Activated CD8-positive, alpha-beta T cell treated with anti-CD3 and anti-CD28 coated beads for 36 hours (primary cell): ENCODE data around the gene MICALL1. TPM values are rescaled to one million over a fixed set of nuclear protein-coding genes. Genes with fewer than 3 reads are reported as not detected.

Experiments used
- ATAC-seq: fragments of 200-7000 bp; cut with Tn5 transposase; one replicate; pipeline ENCODE4 v1.10.0; 2021; ENCODE audit warnings: mild to moderate bottlenecking, moderate library complexity
- CTCF ChIA-PET: fragments of 350-600 bp; sonication (Branson Sonifier 250); formaldehyde crosslinking; loops from one replicate; lab custom pipeline; 2021; ENCODE audit warnings: antibody characterized with exemption; lab: Charles Lee
- POLR2A ChIA-PET: fragments of 350-600 bp; sonication (Branson Sonifier 250); formaldehyde crosslinking; loops from one replicate; lab custom pipeline; 2021; ENCODE audit warnings: antibody characterized with exemption; lab: Charles Lee
- DNase-seq: peaks from one replicate; pipeline ENCODE4 v3.0.0-alpha.2; 2020
- H3K27ac Mint-ChIP-seq: one replicate; pipeline ENCODE4 v1.8.0; 2021; ENCODE audit warnings: mild to moderate bottlenecking, mixed read lengths
- H3K27me3 Mint-ChIP-seq: one replicate; pipeline ENCODE4 v1.8.0; 2021; ENCODE audit warnings: mixed read lengths
- H3K36me3 Mint-ChIP-seq: one replicate; pipeline ENCODE4 v1.8.0; 2021; ENCODE audit warnings: low read depth, mixed read lengths
- H3K4me1 Mint-ChIP-seq: one replicate; pipeline ENCODE4 v1.8.0; 2021; ENCODE audit warnings: low read depth, mixed read lengths
- H3K4me3 Mint-ChIP-seq: one replicate; pipeline ENCODE4 v1.8.0; 2021; ENCODE audit warnings: mild to moderate bottlenecking, moderate library complexity, mixed read lengths
- H3K9me3 Mint-ChIP-seq: one replicate; pipeline ENCODE4 v1.8.0; 2021; ENCODE audit warnings: mixed read lengths
- intact Hi-C: fragments of 100-400 bp; cut with micrococcal nuclease; formaldehyde crosslinking; loops from one replicate; pipeline ENCODE4 v1.10.0; 2022
- total RNA-seq, 2 experiments: library from RNA; stranded (reverse); gene quantifications; one replicate each; pipeline ENCODE4 v1.2.3, GENCODE V29; 2021
- TF ChIP-seq, protein P1 (sequence below): fragments of 200-600 bp; IDR thresholded peaks from one replicate; pipeline ENCODE4 v1.8.0; 2022; ENCODE audit warnings: antibody characterized with exemption, mild to moderate bottlenecking

The MICALL1 gene
- total RNA-seq, 2 experiments from 2014 or later: 10.2 to 11.8 TPM

DNA sequence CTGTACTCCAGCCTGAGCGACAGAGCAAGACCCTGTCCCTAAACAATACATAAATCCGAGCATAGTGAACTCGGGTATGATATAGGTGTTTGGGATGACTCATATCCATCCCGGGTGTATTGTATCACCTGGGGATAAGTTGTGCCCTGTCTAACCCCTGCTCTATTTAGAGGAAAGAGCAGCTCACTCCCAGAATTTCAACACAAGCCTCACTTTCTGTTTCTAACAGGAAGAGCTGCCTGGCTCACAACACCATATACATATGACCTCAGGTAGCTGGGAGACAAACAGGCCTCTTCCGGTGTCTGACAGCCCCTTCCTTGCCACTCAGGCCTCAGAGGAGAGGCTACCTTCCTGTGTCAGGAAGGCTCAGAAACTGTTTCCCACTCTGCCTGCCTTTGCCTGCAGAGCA is 9.9 kb upstream of the MICALL1 start:
- H3K27ac Mint-ChIP-seq: peak overlapping the region; percentile 91
- H3K4me3 Mint-ChIP-seq: peak overlapping the region; percentile 27
- CTCF ChIA-PET: interaction anchor here (1.2 to 3.5 kb wide), 6 partner anchors 8 to 78 kb away, joined by 5 to 20 read pairs (median 12); partner anchors contain the start of gene MICALL1
- ATAC-seq (peak; percentile 97), DNase-seq (peak; percentile 70)
- POLR2A ChIA-PET: interaction anchor here (0.6 to 2.5 kb wide), 6 partner anchors 9 to 46 kb away, joined by 3 to 15 read pairs (median 4); partner anchors contain the start of gene MICALL1
- H3K36me3 Mint-ChIP-seq: peaks cover 2% of the 10 kb centered on the region
- intact Hi-C loops: no loop called here
- H3K27me3 Mint-ChIP-seq: no peaks in the 10 kb centered on the region
- peaks cover 16% of the 10 kb centered on the region for H3K4me1 Mint-ChIP-seq
- H3K9me3 Mint-ChIP-seq: no peaks in the 10 kb centered on the region
- TF ChIP-seq, protein P1, sequence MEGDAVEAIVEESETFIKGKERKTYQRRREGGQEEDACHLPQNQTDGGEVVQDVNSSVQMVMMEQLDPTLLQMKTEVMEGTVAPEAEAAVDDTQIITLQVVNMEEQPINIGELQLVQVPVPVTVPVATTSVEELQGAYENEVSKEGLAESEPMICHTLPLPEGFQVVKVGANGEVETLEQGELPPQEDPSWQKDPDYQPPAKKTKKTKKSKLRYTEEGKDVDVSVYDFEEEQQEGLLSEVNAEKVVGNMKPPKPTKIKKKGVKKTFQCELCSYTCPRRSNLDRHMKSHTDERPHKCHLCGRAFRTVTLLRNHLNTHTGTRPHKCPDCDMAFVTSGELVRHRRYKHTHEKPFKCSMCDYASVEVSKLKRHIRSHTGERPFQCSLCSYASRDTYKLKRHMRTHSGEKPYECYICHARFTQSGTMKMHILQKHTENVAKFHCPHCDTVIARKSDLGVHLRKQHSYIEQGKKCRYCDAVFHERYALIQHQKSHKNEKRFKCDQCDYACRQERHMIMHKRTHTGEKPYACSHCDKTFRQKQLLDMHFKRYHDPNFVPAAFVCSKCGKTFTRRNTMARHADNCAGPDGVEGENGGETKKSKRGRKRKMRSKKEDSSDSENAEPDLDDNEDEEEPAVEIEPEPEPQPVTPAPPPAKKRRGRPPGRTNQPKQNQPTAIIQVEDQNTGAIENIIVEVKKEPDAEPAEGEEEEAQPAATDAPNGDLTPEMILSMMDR: no peak

DNA sequence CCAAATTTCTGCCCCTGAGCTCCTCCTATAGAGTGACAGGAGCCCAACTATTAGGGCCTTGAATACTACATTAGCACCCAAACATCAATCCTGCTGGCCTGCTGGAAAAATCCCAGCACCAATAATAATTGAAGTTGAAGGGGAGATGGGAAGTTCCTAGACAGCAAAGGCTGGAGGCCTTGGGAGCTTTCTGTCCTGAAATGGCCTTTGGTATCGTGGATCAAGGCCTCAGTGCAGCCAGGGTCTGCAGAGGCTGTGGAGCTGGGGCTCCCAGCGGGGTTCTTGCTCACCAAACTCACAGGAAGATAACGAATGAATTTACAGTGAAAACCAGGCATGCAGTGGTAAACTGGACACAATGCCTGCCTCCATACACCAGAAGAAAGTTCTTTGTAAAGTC is 9.2 kb upstream of the MICALL1 start:
- ChIA-PET POLR2A (interaction anchor here (1.0 to 2.5 kb wide), 6 partner anchors 9 to 28 kb away, joined by 3 to 15 read pairs (median 4); partner anchors contain the start of gene MICALL1), CTCF (interaction anchor here (1.0 to 3.5 kb wide), 8 partner anchors 9 to 79 kb away, joined by 4 to 20 read pairs (median 8); partner anchors contain the start of gene MICALL1)

DNA sequence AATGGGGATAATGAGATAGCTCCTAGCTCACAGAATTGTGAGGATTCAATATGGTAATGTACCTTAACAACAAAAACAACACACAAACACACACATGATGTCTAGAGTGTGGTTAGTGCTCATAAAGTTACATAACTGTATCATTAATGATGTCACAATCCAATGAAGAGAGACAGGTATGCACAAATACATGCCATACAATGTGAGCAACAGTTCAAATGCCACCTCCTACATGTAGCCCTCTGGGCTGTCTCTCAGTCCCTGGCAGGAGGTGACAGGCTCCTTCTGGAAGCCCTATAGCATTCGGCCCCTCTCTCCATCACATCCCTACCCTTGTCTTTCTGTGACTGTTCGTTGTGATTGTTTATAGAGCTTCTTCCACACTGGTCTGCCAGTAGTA is 8.3 kb upstream of the MICALL1 start:
- TF ChIP-seq, protein P1: no peak
- intact Hi-C loops: no loop called here
- ATAC-seq (no peak), DNase-seq (no peak)
- Mint-ChIP-seq H3K36me3 (no peaks in the 10 kb centered on the region), H3K27me3 (no peaks in the 10 kb centered on the region), H3K9me3 (no peaks in the 10 kb centered on the region), H3K27ac (peak overlapping the region; percentile 62), H3K4me3 (no peak overlapping the region), H3K4me1 (peaks cover 16% of the 10 kb centered on the region)
- ChIA-PET POLR2A (interaction anchor here (1.0 to 2.5 kb wide), 5 partner anchors 8 to 29 kb away, joined by 3 to 15 read pairs (median 4); partner anchors contain the start of gene MICALL1), CTCF (interaction anchor here (1.0 to 3.5 kb wide), 8 partner anchors 8 to 80 kb away, joined by 4 to 20 read pairs (median 8); partner anchors contain the start of gene MICALL1)

More for the DNA sequence above, 9.2 kb upstream of the MICALL1 start:
- Mint-ChIP-seq H3K9me3 (no peaks in the 10 kb centered on the region), H3K36me3 (no peaks in the 10 kb centered on the region), H3K4me1 (peaks cover 16% of the 10 kb centered on the region), H3K27ac (peak overlapping the region; percentile 91), H3K4me3 (no peak overlapping the region), H3K27me3 (no peaks in the 10 kb centered on the region)
- TF ChIP-seq, protein P1: no peak
- ATAC-seq (no peak), DNase-seq (no peak)
- intact Hi-C loops: no loop called here

DNA sequence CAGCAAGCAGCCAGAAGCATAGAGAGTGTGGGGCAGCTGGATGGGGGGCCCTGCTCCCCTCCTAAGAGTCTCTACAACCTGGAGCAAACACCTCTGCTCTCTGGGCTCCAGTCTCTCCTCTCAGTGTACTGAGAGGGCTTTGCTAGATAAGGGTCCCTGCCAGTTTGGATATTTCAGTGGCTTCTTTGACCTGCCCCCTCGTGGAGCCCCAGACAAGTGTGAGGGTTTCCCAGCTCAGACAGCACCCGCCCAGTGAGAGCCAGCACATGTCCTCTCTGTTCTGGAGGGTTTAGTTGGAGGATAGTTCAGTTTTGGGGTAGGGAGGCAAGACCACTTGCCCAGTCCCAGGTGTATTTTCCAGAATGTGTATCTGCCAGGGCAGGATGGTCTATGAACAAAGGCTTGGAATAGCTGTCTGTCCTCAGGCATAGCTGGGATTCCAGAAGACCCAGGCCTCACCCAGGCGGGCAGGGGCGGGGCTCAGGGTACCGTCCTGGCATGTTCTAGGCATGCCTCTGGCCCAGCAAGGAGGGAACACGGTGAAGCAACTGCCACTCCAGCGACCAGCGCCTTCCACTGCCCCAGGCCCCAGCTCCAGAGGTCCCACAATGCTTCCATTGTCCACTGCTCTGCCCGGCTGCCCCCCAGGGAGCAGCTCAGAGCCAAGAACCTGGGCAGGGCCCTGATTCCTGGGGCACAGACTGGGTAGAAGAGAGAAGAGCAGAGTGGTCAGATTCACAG is 7.5 kb upstream of the MICALL1 start:
- intact Hi-C loops: no loop called here
- TF ChIP-seq, protein P1: no peak
- ATAC-seq (no peak), DNase-seq (no peak)
- H3K36me3 Mint-ChIP-seq: no peaks in the 10 kb centered on the region
- H3K27me3 Mint-ChIP-seq: no peaks in the 10 kb centered on the region
- no peaks in the 10 kb centered on the region for H3K9me3 Mint-ChIP-seq
- ChIA-PET CTCF (interaction anchor here (0.8 to 3.5 kb wide), 4 partner anchors 35 to 81 kb away, joined by 3 to 20 read pairs (median 9); no protein-coding TSS in a partner anchor), POLR2A (no interaction called here)
- H3K27ac Mint-ChIP-seq: peak overlapping the region; percentile 62
- no peak overlapping the region for H3K4me3 Mint-ChIP-seq
- peaks cover 16% of the 10 kb centered on the region for H3K4me1 Mint-ChIP-seq
